T-helper 1 cell treated with Interleukin-12 subunit alpha and Interleukin-12 subunit beta and Interleukin-4 antibody, amounts not matched to agents 30 μg/mL and 1 μg/mL, for 36 hours (primary cell): Measurements from ENCODE around the gene TRIP12.
"Not testable (repeated sequence)": the region's sequence is repeated elsewhere in the genome, so short reads cannot be mapped to it uniquely, and the experiment has no call there.

Source experiments
- H3K27ac Mint-ChIP-seq: one replicate; pipeline ENCODE4 v1.8.0; 2021; ENCODE audit warnings: mild to moderate bottlenecking, mixed read lengths
- H3K27me3 Mint-ChIP-seq: one replicate; pipeline ENCODE4 v1.8.0; 2021; ENCODE audit warnings: low read depth, mixed read lengths
- H3K36me3 Mint-ChIP-seq: one replicate; pipeline ENCODE4 v1.8.0; 2021; ENCODE audit warnings: low read depth, mixed read lengths
- H3K4me1 Mint-ChIP-seq: one replicate; pipeline ENCODE4 v1.8.0; 2021; ENCODE audit warnings: low read depth, mixed read lengths
- H3K4me3 Mint-ChIP-seq: one replicate; pipeline ENCODE4 v1.8.0; 2021; ENCODE audit warnings: mild to moderate bottlenecking, moderate library complexity, mixed read lengths
- H3K9me3 Mint-ChIP-seq: one replicate; pipeline ENCODE4 v1.8.0; 2021; ENCODE audit warnings: mixed read lengths

TRIP12 gene

DNA sequence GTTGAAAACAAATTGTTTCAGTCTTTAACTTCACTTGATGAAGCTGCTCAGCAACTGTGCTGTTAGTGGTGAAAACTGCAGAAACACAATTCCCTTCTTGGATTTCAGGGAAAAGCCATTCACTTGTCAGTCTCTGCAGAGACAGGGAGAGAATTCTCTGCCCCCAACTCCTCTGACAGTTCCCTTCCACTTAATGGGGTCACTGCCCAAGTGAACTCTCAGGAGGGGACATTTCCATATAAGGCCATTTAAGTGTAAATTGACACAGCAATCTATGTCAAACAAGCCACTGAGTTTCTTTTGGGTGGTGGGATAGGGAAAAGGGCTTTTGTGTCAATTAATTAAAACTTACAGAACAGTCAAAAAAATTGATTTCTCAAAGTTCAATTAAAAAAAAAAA is 156.1 kb downstream of the TRIP12 start:
- H3K4me1 Mint-ChIP-seq = no peaks in the 10 kb centered on the region
- no peak overlapping the region for H3K4me3 Mint-ChIP-seq
- no peaks in the 10 kb centered on the region for H3K9me3 Mint-ChIP-seq
- peaks cover 42% of the 10 kb centered on the region for H3K36me3 Mint-ChIP-seq
- H3K27me3 Mint-ChIP-seq = no peaks in the 10 kb centered on the region
- no peak overlapping the region for H3K27ac Mint-ChIP-seq

DNA sequence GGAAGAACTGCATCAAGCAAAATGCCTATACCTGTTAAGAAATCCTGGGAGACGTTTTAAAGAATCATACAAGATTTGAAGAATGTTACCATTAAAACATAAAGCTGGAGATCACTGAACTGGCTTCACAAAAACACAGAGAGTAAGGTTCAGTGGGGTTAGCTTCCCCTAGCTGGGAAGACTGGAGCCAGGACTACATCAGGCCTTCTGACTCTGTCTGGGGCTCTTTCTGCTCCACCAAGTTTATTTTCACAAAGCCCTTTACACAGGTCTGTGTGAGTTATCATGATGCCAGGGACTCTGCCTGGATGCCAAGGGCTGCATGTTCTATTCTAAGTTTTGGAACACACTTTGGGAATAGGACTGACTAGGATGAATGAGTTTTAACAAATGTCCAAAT is 160.1 kb downstream of the TRIP12 start:
- Mint-ChIP-seq H3K27me3 (no peaks in the 10 kb centered on the region), H3K27ac (no peak overlapping the region), H3K9me3 (no peaks in the 10 kb centered on the region), H3K4me1 (no peaks in the 10 kb centered on the region), H3K4me3 (no peak overlapping the region), H3K36me3 (peaks cover 22% of the 10 kb centered on the region)

DNA sequence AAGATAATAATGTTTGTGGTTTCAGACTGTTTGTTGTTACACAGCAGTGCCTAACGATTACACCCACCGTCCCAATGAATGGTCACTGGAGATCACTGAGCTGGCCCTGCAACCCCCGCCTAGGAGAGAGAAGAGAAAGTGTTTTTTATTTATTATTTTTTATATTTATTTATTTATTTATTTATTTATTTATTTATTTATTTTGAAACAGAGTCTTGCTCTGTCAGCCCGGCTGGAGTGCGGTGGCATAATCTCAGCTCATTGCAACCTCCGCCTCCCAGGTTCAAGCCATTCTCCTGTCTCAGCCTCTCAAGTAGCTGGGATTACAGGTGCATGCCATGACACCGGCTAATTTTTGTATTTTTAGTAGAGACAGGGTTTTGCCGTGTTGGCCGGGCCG is 164.3 kb downstream of the TRIP12 start:
- not testable (repeated sequence) for H3K4me1 Mint-ChIP-seq, H3K36me3 Mint-ChIP-seq, H3K4me3 Mint-ChIP-seq, H3K27ac Mint-ChIP-seq, H3K9me3 Mint-ChIP-seq, H3K27me3 Mint-ChIP-seq

DNA sequence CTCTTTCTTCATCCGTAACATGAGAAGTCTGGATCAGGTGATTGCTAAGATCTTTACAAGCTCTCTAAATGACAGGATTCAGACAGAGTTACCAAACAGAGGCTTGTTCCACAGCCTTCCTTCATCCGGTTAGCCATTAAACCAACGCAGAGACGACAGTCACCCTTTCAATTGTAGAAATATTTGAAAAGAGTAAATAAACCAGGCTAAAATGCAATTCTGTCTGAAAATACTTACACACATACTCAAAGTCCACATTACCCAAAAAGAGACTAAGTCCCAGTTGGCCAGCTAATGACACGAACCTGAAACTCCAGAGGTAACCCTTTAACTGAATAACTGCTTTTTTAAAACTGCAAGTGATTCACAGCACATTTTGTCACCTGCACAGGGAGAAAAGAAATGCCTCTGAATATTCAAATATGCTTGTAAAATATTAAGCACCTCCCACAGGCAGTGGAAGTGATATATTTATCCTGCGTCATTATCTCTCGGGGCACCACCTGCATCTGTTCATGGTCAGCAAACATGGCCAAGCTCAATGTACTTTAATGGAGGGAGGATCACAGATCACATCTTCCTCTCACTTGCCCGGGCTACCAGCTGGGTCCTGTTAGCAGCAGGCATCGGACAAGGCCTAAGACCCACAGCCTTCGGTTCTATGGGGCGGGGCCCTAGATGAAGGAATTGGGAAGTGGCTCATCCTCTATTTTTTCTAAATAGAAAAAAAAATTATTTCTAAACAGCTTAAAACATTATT is 168.7 kb downstream of the TRIP12 start:
- no peak overlapping the region for H3K27ac Mint-ChIP-seq
- H3K27me3 Mint-ChIP-seq = no peaks in the 10 kb centered on the region
- H3K36me3 Mint-ChIP-seq = peaks cover 5% of the 10 kb centered on the region
- H3K4me1 Mint-ChIP-seq = no peaks in the 10 kb centered on the region
- H3K9me3 Mint-ChIP-seq = no peaks in the 10 kb centered on the region
- H3K4me3 Mint-ChIP-seq = no peak overlapping the region

DNA sequence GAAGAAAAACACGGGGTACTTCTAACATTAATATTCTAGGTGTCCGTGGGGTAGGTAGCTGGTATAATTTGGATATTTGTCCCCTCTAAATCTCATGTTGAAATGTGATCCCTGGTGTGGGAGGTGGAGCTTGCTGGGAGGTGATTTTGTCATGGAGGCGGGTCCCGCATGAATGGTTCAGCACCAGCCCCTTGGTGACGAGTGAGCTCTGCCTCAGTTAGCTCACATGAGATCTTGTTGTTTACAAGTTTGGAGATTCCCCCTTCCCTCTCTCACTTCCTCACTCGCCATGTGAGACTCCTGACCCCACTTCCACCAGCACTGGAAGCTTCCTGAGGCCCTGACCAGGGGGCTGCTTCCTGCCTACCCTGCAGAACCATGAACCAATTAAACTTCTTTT is 172.0 kb downstream of the TRIP12 start:
- Mint-ChIP-seq H3K4me3 (no peak overlapping the region), H3K4me1 (no peaks in the 10 kb centered on the region), H3K27me3 (no peaks in the 10 kb centered on the region), H3K27ac (no peak overlapping the region), H3K9me3 (no peaks in the 10 kb centered on the region), H3K36me3 (no peaks in the 10 kb centered on the region)

DNA sequence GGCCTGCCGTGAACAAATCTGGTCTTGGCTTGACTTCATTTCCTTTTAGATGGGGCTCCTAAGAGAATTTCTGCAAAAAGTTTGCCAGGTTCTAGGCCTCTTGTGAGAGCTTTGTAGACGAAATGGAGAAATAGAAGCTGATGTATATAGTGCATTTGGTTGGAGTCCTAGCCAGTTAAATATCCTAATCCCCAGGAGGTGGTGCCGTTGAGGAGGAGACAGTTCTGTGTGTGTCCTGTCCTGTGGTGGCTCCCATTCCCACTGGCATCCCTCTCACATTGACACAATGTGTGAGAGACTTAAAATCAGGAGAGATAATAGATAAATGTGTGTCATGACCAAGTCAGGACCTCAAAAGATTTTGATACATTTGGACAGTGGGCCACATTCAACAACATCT is 172.9 kb downstream of the TRIP12 start:
- H3K27me3 Mint-ChIP-seq = no peaks in the 10 kb centered on the region
- H3K4me1 Mint-ChIP-seq = no peaks in the 10 kb centered on the region
- H3K36me3 Mint-ChIP-seq = no peaks in the 10 kb centered on the region
- H3K27ac Mint-ChIP-seq = no peak overlapping the region
- H3K4me3 Mint-ChIP-seq = no peak overlapping the region
- no peaks in the 10 kb centered on the region for H3K9me3 Mint-ChIP-seq

DNA sequence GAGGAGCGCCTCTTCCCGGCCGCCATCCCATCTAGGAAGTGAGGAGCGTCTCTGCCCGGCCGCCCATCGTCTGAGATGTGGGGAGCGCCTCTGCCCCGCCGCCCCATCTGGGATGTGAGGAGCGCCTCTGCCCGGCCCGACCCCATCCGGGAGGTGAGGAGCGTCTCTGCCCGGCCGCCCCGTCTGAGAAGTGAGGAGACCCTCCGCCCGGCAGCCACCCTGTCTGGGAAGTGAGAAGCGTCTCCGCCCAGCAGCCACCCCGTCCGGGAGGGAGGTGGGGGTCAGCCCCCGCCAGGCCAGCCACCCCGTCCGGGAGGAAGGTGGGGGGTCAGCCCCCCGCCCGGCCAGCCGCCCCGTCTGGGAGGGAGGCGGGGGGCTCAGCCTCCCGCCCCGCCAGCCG is 179.1 kb downstream of the TRIP12 start:
- H3K36me3 Mint-ChIP-seq, H3K4me1 Mint-ChIP-seq, H3K4me3 Mint-ChIP-seq, H3K27ac Mint-ChIP-seq, H3K27me3 Mint-ChIP-seq, H3K9me3 Mint-ChIP-seq: not testable (repeated sequence)

DNA sequence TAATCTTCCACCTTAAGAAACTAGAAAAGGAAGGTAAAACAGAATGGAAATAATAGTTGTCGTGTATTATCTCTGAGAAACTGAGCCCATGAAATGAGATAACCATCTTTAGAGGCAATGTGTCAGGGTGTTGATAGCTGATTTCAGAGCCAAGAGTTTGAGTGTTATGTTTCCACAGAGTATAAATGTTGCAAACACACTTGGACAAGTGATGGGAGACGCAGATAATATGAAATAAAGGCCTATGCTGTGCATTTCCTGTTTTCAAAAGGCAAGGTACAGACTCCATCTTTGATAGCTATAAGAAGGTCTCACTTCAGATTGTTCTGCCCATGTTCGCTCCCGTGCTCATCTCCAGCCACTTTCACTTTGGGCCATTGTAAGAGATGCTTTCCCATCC is 181.5 kb downstream of the TRIP12 start:
- H3K36me3 Mint-ChIP-seq = no peaks in the 10 kb centered on the region
- H3K27me3 Mint-ChIP-seq = no peaks in the 10 kb centered on the region
- H3K4me3 Mint-ChIP-seq = no peak overlapping the region
- no peaks in the 10 kb centered on the region for H3K4me1 Mint-ChIP-seq
- no peak overlapping the region for H3K27ac Mint-ChIP-seq
- peaks cover 16% of the 10 kb centered on the region for H3K9me3 Mint-ChIP-seq

DNA sequence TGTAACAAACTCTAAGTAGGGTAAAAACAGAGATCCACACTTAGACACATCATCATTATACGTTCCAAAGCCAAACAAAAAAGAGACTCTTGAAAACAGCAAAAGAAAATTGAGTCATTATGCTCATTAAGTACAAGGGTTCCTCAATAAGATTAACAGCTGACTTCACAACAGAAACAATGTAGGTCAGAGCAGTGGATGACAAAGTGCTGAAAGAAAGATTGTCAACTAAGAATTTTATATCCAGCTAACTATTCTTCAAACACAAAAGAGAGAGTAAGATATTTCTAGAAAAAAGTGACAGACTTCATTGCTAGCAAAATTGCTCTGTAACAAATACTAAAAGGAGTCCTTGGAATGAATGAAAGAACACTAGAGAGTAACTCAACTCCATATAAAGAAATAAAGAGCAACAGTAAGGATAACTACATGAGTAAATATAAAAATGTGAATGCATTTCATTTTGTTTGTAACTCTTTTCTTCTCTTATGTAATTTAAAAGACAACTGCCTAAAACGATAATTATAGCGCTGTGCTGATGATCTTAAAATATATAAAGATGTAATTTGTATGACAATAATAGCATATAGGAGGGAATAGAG is 183.7 kb downstream of the TRIP12 start:
- Mint-ChIP-seq H3K36me3 (no peaks in the 10 kb centered on the region), H3K27me3 (no peaks in the 10 kb centered on the region), H3K4me1 (peaks cover 10% of the 10 kb centered on the region), H3K27ac (no peak overlapping the region), H3K9me3 (peaks cover 16% of the 10 kb centered on the region), H3K4me3 (no peak overlapping the region)

DNA sequence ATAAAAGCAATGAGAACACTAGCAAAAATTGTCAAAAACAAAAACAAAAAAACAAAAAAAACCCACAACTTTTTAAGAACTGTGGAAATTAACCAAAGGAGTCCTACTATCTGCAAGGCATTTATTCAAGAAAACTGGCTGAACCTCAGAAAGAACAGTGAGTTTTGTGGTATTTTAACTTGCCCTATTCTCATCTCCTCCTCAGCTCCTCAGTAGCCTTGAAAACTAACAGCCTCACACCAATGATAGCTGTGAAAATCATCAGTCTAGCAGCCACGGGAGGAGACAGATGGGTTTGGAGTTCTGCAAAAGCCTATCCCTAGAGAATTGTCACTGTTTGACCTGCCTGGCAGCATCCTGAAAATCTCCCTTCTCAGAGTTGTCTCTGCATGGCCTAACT is 187.4 kb downstream of the TRIP12 start:
- Mint-ChIP-seq H3K27ac (no peak overlapping the region), H3K4me3 (no peak overlapping the region), H3K27me3 (no peaks in the 10 kb centered on the region), H3K4me1 (peaks cover 12% of the 10 kb centered on the region), H3K9me3 (peaks cover 16% of the 10 kb centered on the region), H3K36me3 (no peaks in the 10 kb centered on the region)

DNA sequence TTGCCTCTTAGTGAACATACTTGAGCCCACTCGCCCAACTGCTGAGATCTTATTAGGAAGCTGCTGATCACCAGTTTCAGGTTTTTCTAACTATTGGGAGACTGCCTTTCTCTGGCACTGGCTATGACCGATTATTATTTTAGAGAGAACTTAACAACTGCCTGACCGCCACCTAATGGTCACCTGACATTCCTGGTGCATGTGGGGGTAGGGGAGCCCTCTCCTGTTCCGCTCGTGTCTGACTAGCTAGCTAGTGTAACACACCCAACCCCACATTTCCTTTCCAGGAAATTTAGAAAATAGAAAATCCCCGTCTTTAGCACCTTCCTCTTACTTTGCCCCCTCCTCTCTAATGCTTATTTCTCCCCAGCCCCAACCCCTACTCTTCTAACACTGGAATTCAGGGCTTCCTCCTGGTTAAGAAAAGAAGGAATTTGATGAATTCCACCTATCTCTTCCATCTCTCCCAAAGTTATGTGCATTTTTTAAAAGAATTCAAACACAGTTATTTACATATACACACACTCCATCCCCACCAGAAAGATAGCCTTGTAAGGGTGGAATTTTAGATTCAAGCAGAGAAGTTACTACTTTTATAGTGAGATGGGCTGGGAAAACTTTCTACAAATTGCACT is 188.1 kb downstream of the TRIP12 start:
- Mint-ChIP-seq H3K9me3 (peaks cover 16% of the 10 kb centered on the region), H3K27me3 (peaks cover 3% of the 10 kb centered on the region), H3K4me1 (peaks cover 12% of the 10 kb centered on the region), H3K27ac (no peak overlapping the region), H3K36me3 (no peaks in the 10 kb centered on the region), H3K4me3 (peak overlapping the region; percentile 23)

DNA sequence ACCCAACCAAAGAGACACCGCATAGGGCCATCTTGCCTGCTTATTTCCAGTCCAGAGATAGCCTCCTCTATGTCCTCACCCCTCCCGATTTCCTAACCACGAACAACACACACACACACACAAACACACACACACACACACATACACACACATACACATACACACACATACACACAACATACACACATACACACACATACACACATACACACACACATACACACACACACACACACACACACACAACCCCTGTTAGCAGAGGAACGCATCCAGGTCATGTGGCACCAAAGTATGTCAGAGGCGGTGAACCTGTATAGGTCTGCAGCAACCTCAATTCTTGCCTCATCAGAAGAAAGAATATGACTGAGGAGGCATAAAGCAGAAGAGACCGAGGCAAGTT is 188.9 kb downstream of the TRIP12 start:
- no peaks in the 10 kb centered on the region for H3K36me3 Mint-ChIP-seq
- peaks cover 7% of the 10 kb centered on the region for H3K27me3 Mint-ChIP-seq
- H3K4me3 Mint-ChIP-seq = no peak overlapping the region
- H3K4me1 Mint-ChIP-seq = peaks cover 12% of the 10 kb centered on the region
- peaks cover 12% of the 10 kb centered on the region for H3K9me3 Mint-ChIP-seq
- no peak overlapping the region for H3K27ac Mint-ChIP-seq

DNA sequence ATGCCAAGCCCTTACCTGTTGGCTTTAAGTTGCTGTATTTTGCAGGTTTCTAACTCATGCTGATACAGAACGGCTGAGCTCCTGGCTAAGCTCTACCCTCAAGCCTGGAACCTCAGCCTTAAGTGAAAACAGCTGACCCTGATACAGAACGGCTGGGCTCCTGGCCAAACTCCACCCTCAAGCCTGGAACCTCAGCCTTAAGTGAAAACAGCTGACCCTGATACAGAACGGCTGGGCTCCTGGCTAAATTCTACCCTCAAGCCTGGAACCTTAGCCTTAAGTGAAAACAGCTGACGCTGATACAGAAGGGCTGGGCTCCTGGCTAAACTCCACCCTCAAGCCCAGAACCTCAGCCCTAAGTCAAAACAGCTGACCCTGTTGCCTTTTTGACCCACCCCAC is 189.9 kb downstream of the TRIP12 start:
- no peak overlapping the region for H3K4me3 Mint-ChIP-seq
- H3K36me3 Mint-ChIP-seq = no peaks in the 10 kb centered on the region
- H3K9me3 Mint-ChIP-seq = peaks cover 3% of the 10 kb centered on the region
- H3K4me1 Mint-ChIP-seq = peaks cover 12% of the 10 kb centered on the region
- no peak overlapping the region for H3K27ac Mint-ChIP-seq
- H3K27me3 Mint-ChIP-seq = peaks cover 7% of the 10 kb centered on the region

DNA sequence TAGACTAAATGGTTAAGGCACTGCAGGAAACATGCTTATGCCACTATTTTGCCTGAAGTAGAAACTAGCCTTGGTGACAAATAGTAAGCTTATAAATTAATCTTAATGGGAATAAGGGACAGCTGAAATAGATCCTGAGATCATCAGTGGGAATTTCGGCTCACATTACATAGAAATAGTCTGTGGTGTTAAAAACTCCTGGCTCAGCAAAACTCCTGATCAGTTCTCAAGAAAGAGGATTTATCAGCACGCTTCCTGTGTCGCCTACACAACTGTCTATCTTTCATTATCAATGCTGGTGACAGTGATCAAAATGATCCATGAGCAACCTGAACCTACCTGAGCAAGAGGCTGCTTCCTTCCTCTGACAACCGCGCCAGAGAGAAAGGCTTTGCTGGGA is 190.4 kb downstream of the TRIP12 start:
- H3K4me3 Mint-ChIP-seq = no peak overlapping the region
- no peaks in the 10 kb centered on the region for H3K36me3 Mint-ChIP-seq
- peaks cover 12% of the 10 kb centered on the region for H3K4me1 Mint-ChIP-seq
- H3K9me3 Mint-ChIP-seq = no peaks in the 10 kb centered on the region
- H3K27me3 Mint-ChIP-seq = peaks cover 7% of the 10 kb centered on the region
- H3K27ac Mint-ChIP-seq = no peak overlapping the region

DNA sequence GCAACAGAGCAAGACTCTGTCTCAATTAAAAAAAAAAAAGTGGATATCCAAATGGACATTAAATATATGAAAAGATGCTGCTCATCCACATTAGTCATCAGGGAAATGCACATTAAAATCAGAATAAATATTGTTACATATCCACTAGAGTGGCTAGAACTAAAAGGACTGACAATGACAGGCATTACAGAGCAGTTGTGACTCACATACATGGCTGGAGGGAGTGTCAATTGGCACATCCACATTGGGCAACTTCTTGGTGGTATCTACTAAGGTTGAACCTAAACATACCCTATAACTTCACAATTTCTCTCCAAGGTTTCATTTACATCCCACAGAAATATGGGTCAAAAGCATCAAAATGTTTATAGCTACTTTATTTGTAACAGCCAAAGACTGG is 193.4 kb downstream of the TRIP12 start:
- Mint-ChIP-seq H3K4me3 (no peak overlapping the region), H3K4me1 (peaks cover 8% of the 10 kb centered on the region), H3K9me3 (no peaks in the 10 kb centered on the region), H3K36me3 (no peaks in the 10 kb centered on the region), H3K27ac (no peak overlapping the region), H3K27me3 (peaks cover 15% of the 10 kb centered on the region)
